GM19397 (cell line): ENCODE data around the gene YY2.
"Not testable (repeated sequence)": the region's sequence is repeated elsewhere in the genome, so short reads cannot be mapped to it uniquely, and the experiment has no call there.

Source experiments
- ATAC-seq: cut with Tn5 transposase; IDR thresholded peaks from one replicate; pipeline ENCODE4 v1.9.1; 2021; ENCODE audit warnings: mild to moderate bottlenecking, moderate library complexity; ENCODE audit not compliant: unreplicated experiment

The YY2 gene

DNA sequence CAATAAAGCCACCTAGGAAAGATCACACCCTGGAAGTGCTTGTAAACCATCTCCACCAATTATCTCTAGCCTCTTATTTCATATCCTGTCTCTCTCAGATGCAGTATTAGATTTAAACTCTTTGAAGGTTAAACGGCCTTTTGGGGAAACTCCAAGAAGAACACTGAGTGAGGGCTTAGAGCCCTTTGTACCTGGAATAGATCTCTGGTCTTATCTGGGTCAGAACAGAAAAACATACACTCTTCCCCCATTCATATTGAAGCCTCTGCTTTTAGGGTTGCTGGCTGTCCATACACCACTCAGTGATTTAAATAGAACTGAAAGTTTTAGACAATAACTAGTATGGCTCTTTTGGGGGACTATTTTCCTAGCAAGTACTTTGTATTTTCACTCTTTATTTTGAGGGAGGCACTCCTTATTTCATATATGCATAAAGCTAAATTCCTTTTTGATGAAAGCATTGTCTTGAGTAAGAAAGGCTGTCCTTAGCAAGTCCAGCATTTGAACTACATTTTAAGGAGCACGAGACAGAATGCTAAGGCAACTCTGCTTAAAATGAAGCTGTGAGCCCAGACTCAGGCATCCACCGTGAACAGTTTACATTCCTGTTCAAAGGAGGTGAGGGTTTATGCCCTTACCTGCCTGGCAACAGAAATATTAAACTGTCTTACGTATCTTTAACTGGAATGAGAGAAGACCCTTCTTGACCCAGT is 17.4 kb downstream of the YY2 start:
- ATAC-seq = no peak

DNA sequence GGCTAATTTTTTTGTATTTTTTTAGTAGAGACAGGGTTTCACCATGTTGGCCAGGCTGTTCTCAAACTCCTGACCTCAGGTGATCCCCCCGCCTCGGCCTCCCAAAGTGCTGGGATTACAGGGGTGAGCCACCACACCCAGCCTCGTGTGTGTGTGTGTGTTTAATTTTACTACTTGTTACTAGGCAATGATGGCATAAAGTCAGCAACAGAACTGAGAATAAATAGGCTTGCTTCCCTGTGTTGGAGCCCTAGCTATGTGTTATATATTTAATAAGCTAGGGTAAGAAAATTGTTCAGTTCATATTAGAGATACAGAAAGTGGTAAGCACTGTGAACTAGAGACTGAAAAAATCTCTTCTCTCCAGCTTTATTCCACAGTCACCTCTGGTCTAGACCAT is 18.4 kb downstream of the YY2 start:
- ATAC-seq = not testable (repeated sequence)

- ATAC-seq = no peak
These were observed 19.2 kb downstream of the YY2 start for GRCh38 chrX:21875013-21875412.

- no peak for ATAC-seq
These were observed 26.2 kb downstream of the YY2 start for GRCh38 chrX:21881881-21882574.

- no peak for ATAC-seq
These were observed 27.5 kb downstream of the YY2 start for GRCh38 chrX:21883258-21883657.

DNA sequence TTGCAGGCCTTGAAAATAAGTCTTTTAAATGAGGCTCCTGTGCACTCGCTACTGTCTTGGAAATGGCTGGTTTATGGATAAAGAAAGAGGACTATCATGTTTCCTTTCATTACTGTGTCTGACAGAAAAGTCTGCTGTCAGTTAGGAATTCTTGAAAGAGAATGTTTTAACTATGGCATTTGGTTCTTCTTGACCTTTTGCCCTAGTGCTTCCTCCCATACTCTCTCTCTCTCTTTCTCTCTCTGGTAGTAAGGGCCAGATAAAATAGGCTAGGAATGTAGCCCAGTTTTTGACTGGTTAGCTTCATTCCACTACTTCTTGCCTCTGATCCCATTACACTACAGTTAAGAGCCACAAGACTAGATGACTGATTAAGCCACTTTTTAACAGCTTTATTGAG is 29.8 kb downstream of the YY2 start:
- no peak for ATAC-seq

DNA sequence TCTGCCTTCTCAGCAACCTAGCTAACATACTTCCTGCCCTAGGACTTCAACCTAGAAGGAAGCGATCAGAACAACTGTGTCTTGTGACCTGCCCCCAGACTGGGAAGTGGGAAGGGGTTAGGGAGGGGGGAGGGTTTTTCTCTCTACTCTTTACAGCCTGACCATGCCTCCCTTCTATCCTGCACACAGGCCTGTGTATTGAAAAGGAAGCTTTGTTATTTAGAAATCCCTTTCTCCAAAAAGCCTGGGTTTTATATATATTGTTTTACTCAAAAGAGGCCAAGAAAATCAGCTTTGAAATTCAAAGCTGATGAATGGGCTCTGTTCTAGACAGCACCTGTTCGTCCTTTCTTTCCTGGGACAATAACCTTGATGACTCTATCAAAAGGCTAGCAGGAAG is 49.5 kb downstream of the YY2 start:
- ATAC-seq = no peak

- ATAC-seq = no peak
These were observed 50.2 kb downstream of the YY2 start for GRCh38 chrX:21905953-21906352.

- no peak for ATAC-seq
These were observed 51.5 kb downstream of the YY2 start for GRCh38 chrX:21907260-21907659.
